ENCODE measurements around the gene ALG5.

ALG5 gene

GRCh38 chr13:36986462-36987240 lies 12.5 kb downstream of the ALG5 start:
- ATAC-seq (ENCODE audit: insufficient read depth, low read depth): no peak

DNA sequence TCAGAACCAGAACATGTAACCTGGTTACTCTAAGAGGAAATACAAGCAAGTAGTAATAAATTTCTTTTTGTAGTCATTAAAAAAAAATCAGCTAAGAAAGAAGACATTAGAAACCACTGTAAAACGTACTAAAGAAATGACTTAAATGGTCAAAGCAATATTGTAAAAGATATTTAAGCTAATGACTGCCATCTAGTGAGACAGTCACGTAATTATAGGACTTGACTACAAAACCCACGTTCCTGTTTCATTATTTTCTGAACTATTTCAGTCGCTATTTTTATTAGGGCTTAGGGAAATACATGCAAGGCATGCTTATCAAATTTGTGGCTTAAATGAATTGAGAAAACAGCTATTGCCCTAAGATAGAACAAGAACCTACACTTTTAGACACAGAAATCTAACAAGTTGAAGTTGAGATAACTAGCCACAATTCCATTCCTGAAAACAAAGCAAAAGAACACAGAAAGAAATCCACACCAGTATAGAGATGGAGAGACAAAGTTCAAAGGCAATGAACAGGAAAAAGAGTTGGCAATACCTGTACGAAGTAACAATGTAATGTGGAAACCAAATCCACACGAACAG lies 17.9 kb downstream of the ALG5 start:
- Histone ChIP-seq H3K4me1 (ENCODE audit: insufficient read depth, low read length) (no peaks in the 10 kb centered on the region), H3K27ac (ENCODE audit: low read length) (no peak overlapping the region), H3K36me3 (ENCODE audit: insufficient read depth, low read length) (peaks cover 85% of the 10 kb centered on the region), H2AFZ (ENCODE audit: low read depth, low read length) (no peak overlapping the region), H3K4me2 (ENCODE audit: insufficient read depth, low read length) (no peak overlapping the region), H3K27me3 (ENCODE audit: insufficient read depth, low read length, poor library complexity) (no peaks in the 10 kb centered on the region), H3K9me3 (ENCODE audit: insufficient read depth, low read length, severe bottlenecking) (no peaks in the 10 kb centered on the region), H4K20me1 (ENCODE audit: insufficient read depth, low read length) (no peaks in the 10 kb centered on the region), H3K4me3 (ENCODE audit: low read depth in 1 of 2, low read length in 2 of 2) (no peak overlapping the region), H3K9ac (ENCODE audit: low read depth, low read length) (no peak overlapping the region), H3K79me2 (ENCODE audit: insufficient read depth, low read length) (no peaks in the 10 kb centered on the region)
- ATAC-seq (ENCODE audit: insufficient read depth, low read depth) (peak; percentile 53; the same call in 2 of the 3 replicates), DNase-seq (no peak)
- TF ChIP-seq EZH2 (IDR thresholded peaks at IDR 0.05; ENCODE audit: borderline replicate concordance, low read depth, low read length, severe bottlenecking): no peak
- TF ChIP-seq, protein P1, sequence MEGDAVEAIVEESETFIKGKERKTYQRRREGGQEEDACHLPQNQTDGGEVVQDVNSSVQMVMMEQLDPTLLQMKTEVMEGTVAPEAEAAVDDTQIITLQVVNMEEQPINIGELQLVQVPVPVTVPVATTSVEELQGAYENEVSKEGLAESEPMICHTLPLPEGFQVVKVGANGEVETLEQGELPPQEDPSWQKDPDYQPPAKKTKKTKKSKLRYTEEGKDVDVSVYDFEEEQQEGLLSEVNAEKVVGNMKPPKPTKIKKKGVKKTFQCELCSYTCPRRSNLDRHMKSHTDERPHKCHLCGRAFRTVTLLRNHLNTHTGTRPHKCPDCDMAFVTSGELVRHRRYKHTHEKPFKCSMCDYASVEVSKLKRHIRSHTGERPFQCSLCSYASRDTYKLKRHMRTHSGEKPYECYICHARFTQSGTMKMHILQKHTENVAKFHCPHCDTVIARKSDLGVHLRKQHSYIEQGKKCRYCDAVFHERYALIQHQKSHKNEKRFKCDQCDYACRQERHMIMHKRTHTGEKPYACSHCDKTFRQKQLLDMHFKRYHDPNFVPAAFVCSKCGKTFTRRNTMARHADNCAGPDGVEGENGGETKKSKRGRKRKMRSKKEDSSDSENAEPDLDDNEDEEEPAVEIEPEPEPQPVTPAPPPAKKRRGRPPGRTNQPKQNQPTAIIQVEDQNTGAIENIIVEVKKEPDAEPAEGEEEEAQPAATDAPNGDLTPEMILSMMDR (IDR thresholded peaks at IDR 0.05; ENCODE audit: borderline replicate concordance, extremely low read depth, low read length, poor library complexity, severe bottlenecking): peak; percentile 58

More at GRCh38 chr13:36986462-36987240, 12.5 kb downstream of the ALG5 start:
- Histone ChIP-seq H3K79me2 (ENCODE audit: insufficient read depth, low read length) (no peaks in the 10 kb centered on the region), H2AFZ (ENCODE audit: low read depth, low read length) (no peak overlapping the region), H3K9ac (ENCODE audit: low read depth, low read length) (no peak overlapping the region), H4K20me1 (ENCODE audit: insufficient read depth, low read length) (no peaks in the 10 kb centered on the region), H3K27me3 (ENCODE audit: insufficient read depth, low read length, poor library complexity) (no peaks in the 10 kb centered on the region), H3K27ac (ENCODE audit: low read length) (no peak overlapping the region), H3K4me3 (ENCODE audit: low read depth in 1 of 2, low read length in 2 of 2) (no peak overlapping the region), H3K4me1 (ENCODE audit: insufficient read depth, low read length) (no peaks in the 10 kb centered on the region), H3K36me3 (ENCODE audit: insufficient read depth, low read length) (peaks cover 92% of the 10 kb centered on the region), H3K9me3 (ENCODE audit: insufficient read depth, low read length, severe bottlenecking) (no peaks in the 10 kb centered on the region), H3K4me2 (ENCODE audit: insufficient read depth, low read length) (no peak overlapping the region)
- DNase-seq: no peak
- no peak for TF ChIP-seq EZH2 (IDR thresholded peaks at IDR 0.05; ENCODE audit: borderline replicate concordance, low read depth, low read length, severe bottlenecking)
- TF ChIP-seq, protein P1 (IDR thresholded peaks at IDR 0.05; ENCODE audit: borderline replicate concordance, extremely low read depth, low read length, poor library complexity, severe bottlenecking): no peak

DNA sequence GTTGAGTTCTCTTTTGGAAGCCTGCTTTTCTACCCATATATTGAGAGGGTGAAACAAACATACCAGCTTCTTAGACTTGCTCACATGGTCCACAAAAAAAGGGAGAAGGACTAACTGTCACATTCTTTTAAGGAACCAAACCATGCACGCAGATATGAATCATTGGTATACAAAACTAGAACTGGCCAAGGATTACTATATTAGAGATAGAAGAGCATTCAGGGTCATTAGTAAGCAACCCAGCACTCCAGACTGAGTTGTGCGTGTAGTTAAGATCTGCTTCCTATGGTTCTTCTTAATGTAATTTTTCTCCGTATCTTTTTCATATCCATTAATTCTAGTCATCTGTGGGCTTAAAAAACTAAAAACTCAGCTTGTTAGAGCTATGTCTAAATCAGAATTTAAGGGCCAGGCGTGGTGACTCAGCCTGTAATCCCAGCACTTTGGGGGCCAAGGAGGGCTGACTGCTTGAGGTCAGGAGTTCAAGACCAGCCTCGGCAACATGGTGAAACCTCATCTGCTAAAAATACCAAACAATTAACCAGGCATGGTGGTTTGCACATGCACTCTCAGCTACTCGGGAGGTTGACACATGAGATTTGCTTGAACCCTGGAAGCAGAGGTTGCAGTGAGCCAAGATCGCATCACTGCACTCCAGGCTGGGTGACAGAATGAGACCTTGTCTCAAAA lies 19.6 kb downstream of the ALG5 start:
- DNase-seq: no peak
- Histone ChIP-seq H3K79me2 (ENCODE audit: insufficient read depth, low read length) (no peaks in the 10 kb centered on the region), H3K4me1 (ENCODE audit: insufficient read depth, low read length) (no peaks in the 10 kb centered on the region), H3K4me3 (ENCODE audit: low read depth in 1 of 2, low read length in 2 of 2) (no peak overlapping the region), H3K27ac (ENCODE audit: low read length) (no peak overlapping the region), H3K36me3 (ENCODE audit: insufficient read depth, low read length) (peaks cover 85% of the 10 kb centered on the region), H3K4me2 (ENCODE audit: insufficient read depth, low read length) (no peak overlapping the region), H3K9me3 (ENCODE audit: insufficient read depth, low read length, severe bottlenecking) (peaks cover 2% of the 10 kb centered on the region), H2AFZ (ENCODE audit: low read depth, low read length) (no peak overlapping the region), H3K9ac (ENCODE audit: low read depth, low read length) (no peak overlapping the region), H3K27me3 (ENCODE audit: insufficient read depth, low read length, poor library complexity) (no peaks in the 10 kb centered on the region), H4K20me1 (ENCODE audit: insufficient read depth, low read length) (no peaks in the 10 kb centered on the region)
- ATAC-seq (ENCODE audit: insufficient read depth, low read depth): no peak
- TF ChIP-seq, protein P1 (IDR thresholded peaks at IDR 0.05; ENCODE audit: borderline replicate concordance, extremely low read depth, low read length, poor library complexity, severe bottlenecking): no peak
- no peak for TF ChIP-seq EZH2 (IDR thresholded peaks at IDR 0.05; ENCODE audit: borderline replicate concordance, low read depth, low read length, severe bottlenecking)
